HCT116 (cell line): ENCODE results near the gene RNF11. TPM values are rescaled to one million over a fixed set of nuclear protein-coding genes. Genes with fewer than 3 reads are reported as not detected.

Experiments
- ATAC-seq: fragments of 200-7000 bp; cut with Tn5 transposase; 2 replicates; pipeline ENCODE4 v1.9.1; 2020; ENCODE audit warnings: mild to moderate bottlenecking, moderate library complexity
- BruUV-seq: library from RNA; stranded (reverse); fragments of 400-500 nt; replicated peaks from 2 replicates; lab custom pipeline; 2021; lab: Mats Ljungman, UMichigan
- CTCF ChIA-PET: fragments of 300-600 bp; sonication (Branson Sonifier 250); formaldehyde crosslinking; loops from one replicate; lab custom pipeline; 2021; ENCODE audit warnings: antibody characterized with exemption; lab: Charles Lee
- POLR2A ChIA-PET: fragments of 300-600, 350-600 bp; sonication (Branson Sonifier 250); formaldehyde crosslinking; loops from one replicate; lab custom pipeline; 2021; ENCODE audit warnings: antibody characterized with exemption; lab: Charles Lee
- RAD21 ChIA-PET, 2 experiments: fragments of 300-600 bp; sonication (Branson Sonifier 250); formaldehyde crosslinking; loops; one replicate each; lab custom pipeline; 2023; ENCODE audit warnings: low total read pairs in 2 of 2; ENCODE audit not compliant: uncharacterized antibody in 2 of 2, unreplicated experiment in 2 of 2, low non-redundant PET in 1 of 2; lab: Charles Lee
- DNase-seq: peaks from one replicate; pipeline ENCODE4 v3.0.0-alpha.2; 2010; ENCODE audit warnings: low read depth, low spot score
- H2AFZ ChIP-seq: fragments of 200-600 bp; shearing (Covaris generic), sonication (generic); 2 replicates; pipeline ENCODE4 v1.6.1; 2017; ENCODE audit warnings: low read depth, mixed run types, mixed read lengths, antibody characterized with exemption, low read length; ENCODE audit not compliant: poor library complexity, severe bottlenecking
- H3K27ac ChIP-seq: 2 replicates; pipeline ENCODE4 v1.5.1; 2012; ENCODE audit warnings: low read depth, low read length
- H3K27me3 ChIP-seq: fragments of 200-600 bp; sonication (generic); 2 replicates; pipeline ENCODE4 v1.6.1; 2016; ENCODE audit warnings: mixed run types, low read length, mixed read lengths; ENCODE audit not compliant: insufficient read depth
- H3K36me3 ChIP-seq, 2 experiments: fragments of 200-500 bp in 1 of 2; fragments of 200-600 bp in 1 of 2; sonication (Bioruptor generic) in 1 of 2; sonication (generic) in 1 of 2; 2 replicates each; pipeline versions ENCODE4 v1.5.1 to v1.6.1; 2014 to 2016; ENCODE audit warnings: low read length in 2 of 2, inconsistent platforms in 1 of 2, mixed read lengths in 1 of 2, mixed run types in 1 of 2; ENCODE audit not compliant: insufficient read depth in 2 of 2, control insufficient read depth in 1 of 2
- H3K4me1 ChIP-seq, 2 experiments: fragments of 200-600 bp in 1 of 2; sonication (generic) in 1 of 2; 2 replicates each; pipeline versions ENCODE4 v1.5.1 to v1.6.1; 2012 to 2017; ENCODE audit warnings: low read length in 2 of 2, inconsistent platforms in 1 of 2, mild to moderate bottlenecking in 1 of 2, mixed read lengths in 1 of 2, mixed run types in 1 of 2, moderate library complexity in 1 of 2; ENCODE audit not compliant: insufficient read depth in 2 of 2, control insufficient read depth in 1 of 2
- H3K4me2 ChIP-seq: fragments of 200-600 bp; sonication (generic); 2 replicates; pipeline ENCODE4 v1.6.1; 2017; ENCODE audit warnings: mixed run types, low read length, mixed read lengths
- H3K4me3 ChIP-seq, 2 experiments: fragments of 200-600 bp in 1 of 2; sonication (generic) in 1 of 2; replicated peaks in 1 of 2; 2 replicates each; pipeline ENCODE4 v1.5.1; 2011 to 2016; ENCODE audit warnings: low read length in 2 of 2, control low read depth in 1 of 2, low read depth in 1 of 2, mild to moderate bottlenecking in 1 of 2, mixed read lengths in 1 of 2, mixed run types in 1 of 2
- H3K79me2 ChIP-seq: fragments of 200-600 bp; sonication (generic); 2 replicates; pipeline ENCODE4 v1.6.1; 2017; ENCODE audit warnings: mild to moderate bottlenecking, mixed run types, low read length, moderate library complexity, mixed read lengths; ENCODE audit not compliant: insufficient read depth
- H3K9ac ChIP-seq: fragments of 200-600 bp; sonication (generic); 2 replicates; pipeline ENCODE4 v1.6.1; 2016; ENCODE audit warnings: low read length, mixed read lengths
- H3K9me2 ChIP-seq: fragments of 200-600 bp; sonication (generic), shearing (Covaris generic); 2 replicates; pipeline ENCODE4 v1.6.1; 2017; ENCODE audit warnings: mixed run types, mild to moderate bottlenecking, moderate library complexity; ENCODE audit not compliant: insufficient read depth
- H3K9me3 ChIP-seq, 2 experiments: fragments of 200-500 bp in 1 of 2; fragments of 200-600 bp in 1 of 2; sonication (Bioruptor generic) in 1 of 2; sonication (generic) in 1 of 2; 2 replicates each; pipeline ENCODE4 v1.6.1; 2014 to 2017; ENCODE audit warnings: low read length in 2 of 2, mixed read lengths in 2 of 2, inconsistent platforms in 1 of 2, low read depth in 1 of 2, mild to moderate bottlenecking in 1 of 2, mixed run types in 1 of 2, moderate library complexity in 1 of 2; ENCODE audit not compliant: control insufficient read depth in 1 of 2, insufficient read depth in 1 of 2
- H4K20me1 ChIP-seq: fragments of 200-600 bp; sonication (generic), shearing (Covaris generic); 2 replicates; pipeline ENCODE4 v1.6.1; 2017; ENCODE audit warnings: mixed run types, mild to moderate bottlenecking, moderate library complexity; ENCODE audit not compliant: insufficient read depth
- CBX3 ChIP-seq: IDR thresholded peaks from 2 replicates; pipeline ENCODE4 v1.6.1; 2012; ENCODE audit warnings: low read depth
- CEBPB ChIP-seq: IDR thresholded peaks from 2 replicates; pipeline ENCODE4 v1.6.1; 2012; ENCODE audit warnings: low read depth
- EGR1 ChIP-seq: IDR thresholded peaks from 2 replicates; pipeline ENCODE4 v1.6.1; 2012; ENCODE audit warnings: low read depth
- ELF1 ChIP-seq: IDR thresholded peaks from 2 replicates; pipeline ENCODE4 v1.6.1; 2012; ENCODE audit warnings: low read depth, borderline replicate concordance
- EZH2phosphoT487 ChIP-seq: fragments of 200-600 bp; IDR thresholded peaks from 2 replicates; pipeline ENCODE4 v1.6.1; 2018; ENCODE audit warnings: antibody characterized with exemption, borderline replicate concordance
- FOSL1 ChIP-seq: IDR thresholded peaks from 2 replicates; pipeline ENCODE4 v1.6.1; 2012; ENCODE audit warnings: low read depth
- JUND ChIP-seq: IDR thresholded peaks from 2 replicates; pipeline ENCODE4 v1.6.1; 2012
- SIN3A ChIP-seq: IDR thresholded peaks from 2 replicates; pipeline ENCODE4 v1.6.1; 2012; ENCODE audit warnings: low read depth
- SP1 ChIP-seq: IDR thresholded peaks from 2 replicates; pipeline ENCODE4 v1.6.1; 2012; ENCODE audit warnings: low read depth
- SRF ChIP-seq: IDR thresholded peaks from 2 replicates; pipeline ENCODE4 v1.6.1; 2012; ENCODE audit warnings: low read depth
- TCF7L2 ChIP-seq: IDR thresholded peaks from 2 replicates; pipeline ENCODE4 v1.7.0; 2011; ENCODE audit warnings: borderline replicate concordance, inconsistent platforms; ENCODE audit not compliant: insufficient read depth, insufficient read length; ENCODE audit errors: extremely low read depth
- YY1 ChIP-seq: IDR thresholded peaks from 2 replicates; pipeline ENCODE4 v1.6.1; 2011; ENCODE audit warnings: low read length, low read depth, moderate library complexity, mild to moderate bottlenecking; ENCODE audit not compliant: insufficient replicate concordance; ENCODE audit errors: extremely low read depth
- ZFX ChIP-seq: fragments of 450-650 bp; IDR thresholded peaks from 2 replicates; pipeline ENCODE4 v1.6.1; 2017
- intact Hi-C: fragments of 100-400 bp; cut with micrococcal nuclease; formaldehyde crosslinking; loops from 2 replicates; pipeline ENCODE4 v1.10.0; 2022
- total RNA-seq: library from RNA; stranded (reverse); gene quantifications from one replicate; pipeline ENCODE4 v1.2.1, GENCODE V29; 2021; ENCODE audit not compliant: unreplicated experiment
- TF ChIP-seq, protein P1 (sequence below): IDR thresholded peaks from 2 replicates; pipeline ENCODE4 v1.6.1; 2012
- TF ChIP-seq, protein P2 (sequence below): IDR thresholded peaks from 2 replicates; pipeline ENCODE4 v1.6.1; 2012
- TF ChIP-seq, protein P3 (sequence below), 3 experiments: fragments of 200-600 bp in 1 of 3; sonication (generic) in 1 of 3; IDR thresholded peaks in 2 of 3; conservative IDR thresholded peaks in 1 of 3; 2 replicates each; pipeline ENCODE4 v1.5.1; 2012 to 2017; ENCODE audit warnings: low read depth in 2 of 3, low read length in 2 of 3, antibody characterized with exemption in 1 of 3, borderline replicate concordance in 1 of 3, control low read depth in 1 of 3, mild to moderate bottlenecking in 1 of 3, mixed read lengths in 1 of 3, mixed run types in 1 of 3, moderate library complexity in 1 of 3; ENCODE audit not compliant: insufficient read depth in 1 of 3
- TF ChIP-seq, protein P4 (sequence below): IDR thresholded peaks from 2 replicates; pipeline ENCODE4 v1.6.1; 2012; ENCODE audit warnings: low read depth

The RNF11 gene
- total RNA-seq, 1 experiment from 2014 or later: 60.9 TPM

DNA sequence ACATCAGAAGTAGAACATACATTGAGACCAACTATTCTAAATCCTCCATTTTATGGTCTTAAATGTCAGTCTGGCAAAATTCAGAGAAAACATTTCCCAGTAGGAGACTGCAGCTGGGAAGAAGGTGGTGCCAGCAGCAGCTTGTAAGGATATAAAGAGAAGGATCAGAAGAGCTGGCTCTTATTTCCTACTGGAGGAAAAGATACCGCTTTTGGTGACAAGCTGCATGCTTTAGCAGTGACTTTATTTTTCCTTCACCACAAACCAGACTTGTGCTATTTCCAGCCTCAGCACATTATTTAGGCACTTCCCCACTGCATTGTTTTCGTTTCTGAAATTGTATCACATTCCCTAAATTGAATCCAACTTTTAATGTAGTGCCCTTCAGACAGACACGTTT lies 28.4 kb downstream of the RNF11 start:
- Histone ChIP-seq H3K9me2 (no peaks in the 10 kb centered on the region), H3K4me1 (peaks cover 27 to 72% of the 10 kb centered on the region in 2 experiments)
- POLR2A ChIA-PET: no interaction called here
- TF ChIP-seq, protein P1, sequence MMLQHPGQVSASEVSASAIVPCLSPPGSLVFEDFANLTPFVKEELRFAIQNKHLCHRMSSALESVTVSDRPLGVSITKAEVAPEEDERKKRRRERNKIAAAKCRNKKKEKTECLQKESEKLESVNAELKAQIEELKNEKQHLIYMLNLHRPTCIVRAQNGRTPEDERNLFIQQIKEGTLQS: no peak
- TF ChIP-seq JUND (peak; percentile 50), ZFX (no peak), SP1 (peak; percentile 34; the same call in 1 of the 2 replicates), FOSL1 (peak; percentile 39; the same call in 1 of the 2 replicates), TCF7L2 (no peak), EZH2phosphoT487 (no peak), EGR1 (no peak), CBX3 (no peak), SRF (peak; percentile 47; the same call in 1 of the 2 replicates), CEBPB (no peak), SIN3A (no peak), YY1 (no peak), ELF1 (no peak)
- TF ChIP-seq, protein P2, sequence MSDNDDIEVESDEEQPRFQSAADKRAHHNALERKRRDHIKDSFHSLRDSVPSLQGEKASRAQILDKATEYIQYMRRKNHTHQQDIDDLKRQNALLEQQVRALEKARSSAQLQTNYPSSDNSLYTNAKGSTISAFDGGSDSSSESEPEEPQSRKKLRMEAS: peak; percentile 26; the same call in 1 of the 2 replicates
- TF ChIP-seq, protein P3, sequence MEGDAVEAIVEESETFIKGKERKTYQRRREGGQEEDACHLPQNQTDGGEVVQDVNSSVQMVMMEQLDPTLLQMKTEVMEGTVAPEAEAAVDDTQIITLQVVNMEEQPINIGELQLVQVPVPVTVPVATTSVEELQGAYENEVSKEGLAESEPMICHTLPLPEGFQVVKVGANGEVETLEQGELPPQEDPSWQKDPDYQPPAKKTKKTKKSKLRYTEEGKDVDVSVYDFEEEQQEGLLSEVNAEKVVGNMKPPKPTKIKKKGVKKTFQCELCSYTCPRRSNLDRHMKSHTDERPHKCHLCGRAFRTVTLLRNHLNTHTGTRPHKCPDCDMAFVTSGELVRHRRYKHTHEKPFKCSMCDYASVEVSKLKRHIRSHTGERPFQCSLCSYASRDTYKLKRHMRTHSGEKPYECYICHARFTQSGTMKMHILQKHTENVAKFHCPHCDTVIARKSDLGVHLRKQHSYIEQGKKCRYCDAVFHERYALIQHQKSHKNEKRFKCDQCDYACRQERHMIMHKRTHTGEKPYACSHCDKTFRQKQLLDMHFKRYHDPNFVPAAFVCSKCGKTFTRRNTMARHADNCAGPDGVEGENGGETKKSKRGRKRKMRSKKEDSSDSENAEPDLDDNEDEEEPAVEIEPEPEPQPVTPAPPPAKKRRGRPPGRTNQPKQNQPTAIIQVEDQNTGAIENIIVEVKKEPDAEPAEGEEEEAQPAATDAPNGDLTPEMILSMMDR (IDR thresholded peaks at IDR 0.05 in 2 of 3, conservative IDR thresholded peaks at IDR 0.05 in 1 of 3; ENCODE audit: borderline replicate concordance in 1 of 3, insufficient read depth in 1 of 3, low read depth in 2 of 3, low read length in 2 of 3): no peak
- TF ChIP-seq, protein P4, sequence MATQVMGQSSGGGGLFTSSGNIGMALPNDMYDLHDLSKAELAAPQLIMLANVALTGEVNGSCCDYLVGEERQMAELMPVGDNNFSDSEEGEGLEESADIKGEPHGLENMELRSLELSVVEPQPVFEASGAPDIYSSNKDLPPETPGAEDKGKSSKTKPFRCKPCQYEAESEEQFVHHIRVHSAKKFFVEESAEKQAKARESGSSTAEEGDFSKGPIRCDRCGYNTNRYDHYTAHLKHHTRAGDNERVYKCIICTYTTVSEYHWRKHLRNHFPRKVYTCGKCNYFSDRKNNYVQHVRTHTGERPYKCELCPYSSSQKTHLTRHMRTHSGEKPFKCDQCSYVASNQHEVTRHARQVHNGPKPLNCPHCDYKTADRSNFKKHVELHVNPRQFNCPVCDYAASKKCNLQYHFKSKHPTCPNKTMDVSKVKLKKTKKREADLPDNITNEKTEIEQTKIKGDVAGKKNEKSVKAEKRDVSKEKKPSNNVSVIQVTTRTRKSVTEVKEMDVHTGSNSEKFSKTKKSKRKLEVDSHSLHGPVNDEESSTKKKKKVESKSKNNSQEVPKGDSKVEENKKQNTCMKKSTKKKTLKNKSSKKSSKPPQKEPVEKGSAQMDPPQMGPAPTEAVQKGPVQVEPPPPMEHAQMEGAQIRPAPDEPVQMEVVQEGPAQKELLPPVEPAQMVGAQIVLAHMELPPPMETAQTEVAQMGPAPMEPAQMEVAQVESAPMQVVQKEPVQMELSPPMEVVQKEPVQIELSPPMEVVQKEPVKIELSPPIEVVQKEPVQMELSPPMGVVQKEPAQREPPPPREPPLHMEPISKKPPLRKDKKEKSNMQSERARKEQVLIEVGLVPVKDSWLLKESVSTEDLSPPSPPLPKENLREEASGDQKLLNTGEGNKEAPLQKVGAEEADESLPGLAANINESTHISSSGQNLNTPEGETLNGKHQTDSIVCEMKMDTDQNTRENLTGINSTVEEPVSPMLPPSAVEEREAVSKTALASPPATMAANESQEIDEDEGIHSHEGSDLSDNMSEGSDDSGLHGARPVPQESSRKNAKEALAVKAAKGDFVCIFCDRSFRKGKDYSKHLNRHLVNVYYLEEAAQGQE: no peak
- TF ChIP-seq, all 23 proteins: peak for 5
- ChIA-PET RAD21 (no interaction called here), CTCF (no interaction called here)
- BruUV-seq: no TSS peak
- Histone ChIP-seq H3K4me2 (peak overlapping the region; percentile 48), H3K79me2 (peaks cover 89% of the 10 kb centered on the region), H3K9ac (no peak overlapping the region), H4K20me1 (peaks cover 12% of the 10 kb centered on the region; the same call in 1 of the 2 replicates), H3K27me3 (no peaks in the 10 kb centered on the region), H3K36me3 (no peaks in the 10 kb centered on the region), H2AFZ (no peak overlapping the region), H3K4me3 (no peak overlapping the region), H3K27ac (peak overlapping the region; percentile 10; the same call in 1 of the 2 replicates), H3K9me3 (no peaks in the 10 kb centered on the region)
- ATAC-seq (peak; percentile 59; the same call in 1 of the 2 replicates), DNase-seq (peak; percentile 19)
- intact Hi-C loops: no loop called here
